Naive thymus-derived CD4-positive, alpha-beta T cell (primary cell): ENCODE results near the gene CENPVL3. TPM values are rescaled to one million over a fixed set of nuclear protein-coding genes. Genes with fewer than 3 reads are reported as not detected.
A peak's percentile ranks its signal among the peaks of the same experiment; 100 is the strongest.
"Not testable (repeated sequence)": the region's sequence is repeated elsewhere in the genome, so short reads cannot be mapped to it uniquely, and the experiment has no call there.

ENCODE experiments used
- ATAC-seq: fragments of 150-1000 bp; cut with Tn5 transposase; 2 replicates; pipeline ENCODE4 v1.10.0; 2021; ENCODE audit warnings: mild to moderate bottlenecking, moderate library complexity
- CTCF ChIA-PET: fragments of 350-600 bp; sonication (Branson Sonifier 250); formaldehyde crosslinking; loops from one replicate; lab custom pipeline; 2021; ENCODE audit warnings: antibody characterized with exemption; lab: Charles Lee
- POLR2A ChIA-PET: fragments of 350-600 bp; sonication (Branson Sonifier 250); formaldehyde crosslinking; loops from one replicate; lab custom pipeline; 2021; ENCODE audit warnings: antibody characterized with exemption, inconsistent platforms; lab: Charles Lee
- DNase-seq, 9 donors: peaks; one replicate each; pipeline versions ENCODE4 v3.0.0 to v3.0.0-alpha.2; 2020 to 2022; ENCODE audit warnings: mixed read lengths in 1 of 9
- H3K27ac ChIP-seq: one replicate; pipeline ENCODE4 v1.7.0; 2013; ENCODE audit warnings: mild to moderate bottlenecking, low read depth, low read length, moderate library complexity
- H3K27me3 ChIP-seq, 2 donors: one replicate each; pipeline ENCODE4 v1.7.0; 2013; ENCODE audit warnings: low read length in 2 of 2, mild to moderate bottlenecking in 2 of 2, moderate library complexity in 2 of 2; ENCODE audit not compliant: control insufficient read depth in 2 of 2, insufficient read depth in 2 of 2
- H3K36me3 ChIP-seq, 3 experiments: 1 replicate in 2 of 3; 2 replicates in 1 of 3; pipeline ENCODE4 v1.7.0; 2013; ENCODE audit warnings: low read length in 3 of 3, mild to moderate bottlenecking in 3 of 3, moderate library complexity in 1 of 3; ENCODE audit not compliant: insufficient read depth in 3 of 3, control insufficient read depth in 2 of 3
- H3K4me1 ChIP-seq, 2 donors: one replicate each; pipeline ENCODE4 v1.7.0; 2013; ENCODE audit warnings: low read length in 2 of 2, mild to moderate bottlenecking in 2 of 2, moderate library complexity in 1 of 2; ENCODE audit not compliant: control insufficient read depth in 2 of 2, insufficient read depth in 2 of 2
- H3K4me3 ChIP-seq: 2 replicates; pipeline ENCODE4 v1.7.0; 2013; ENCODE audit warnings: mild to moderate bottlenecking, low read length
- H3K9me3 ChIP-seq, 3 experiments: 1 replicate in 2 of 3; 2 replicates in 1 of 3; pipeline ENCODE4 v1.7.0; 2013; ENCODE audit warnings: low read length in 3 of 3; ENCODE audit not compliant: control insufficient read depth in 2 of 3
- H3K27ac Mint-ChIP-seq, 9 donors: one replicate each; pipeline ENCODE4 v1.8.0; 2020 to 2022; ENCODE audit warnings: mixed read lengths in 9 of 9, mild to moderate bottlenecking in 8 of 9, moderate library complexity in 5 of 9, inconsistent platforms in 2 of 9
- H3K27me3 Mint-ChIP-seq, 5 donors: one replicate each; pipeline ENCODE4 v1.8.0; 2021 to 2022; ENCODE audit warnings: mixed read lengths in 5 of 5, mild to moderate bottlenecking in 1 of 5
- H3K36me3 Mint-ChIP-seq, 5 donors: one replicate each; pipeline ENCODE4 v1.8.0; 2020 to 2022; ENCODE audit warnings: mixed read lengths in 5 of 5, mild to moderate bottlenecking in 3 of 5, inconsistent platforms in 1 of 5
- H3K4me1 Mint-ChIP-seq, 7 donors: one replicate each; pipeline ENCODE4 v1.8.0; 2020 to 2022; ENCODE audit warnings: mixed read lengths in 7 of 7, mild to moderate bottlenecking in 3 of 7, inconsistent platforms in 1 of 7
- H3K4me3 Mint-ChIP-seq, 10 donors: one replicate each; pipeline ENCODE4 v1.8.0; 2020 to 2022; ENCODE audit warnings: mild to moderate bottlenecking in 10 of 10, mixed read lengths in 10 of 10, moderate library complexity in 6 of 10, inconsistent platforms in 2 of 10
- H3K9me3 Mint-ChIP-seq, 11 donors: one replicate each; pipeline ENCODE4 v1.8.0; 2020 to 2022; ENCODE audit warnings: mixed read lengths in 11 of 11, mild to moderate bottlenecking in 4 of 11, inconsistent platforms in 1 of 11, moderate library complexity in 1 of 11
- intact Hi-C, 2 donors: fragments of 100-400 bp; cut with micrococcal nuclease; formaldehyde crosslinking; loops; one replicate each; pipeline ENCODE4 v1.15.1; 2023
- polyA plus RNA-seq, 2 donors: library from polyadenylated mRNA; unstranded; fragments of 300-500 nt; fragmentation: Illumina TruSeq; gene quantifications; one replicate each; pipeline ENCODE4 v1.2.3, GENCODE V29; 2021
- total RNA-seq, 6 experiments: library from RNA in 5 of 6; stranded (reverse) in 5 of 6; gene quantifications; 1 replicate in 5 of 6; 2 replicates in 1 of 6; pipeline ENCODE4 v1.2.3 and lab custom pipeline; 2021 to 2026

Gene CENPVL3
- total RNA-seq, result under 1 TPM in 1 of 5 experiments, not detected in 4; 0.12 TPM
- polyA plus RNA-seq, result not detected
- total RNA-seq (lab: John Stamatoyannopoulos, UW), result not detected

DNA sequence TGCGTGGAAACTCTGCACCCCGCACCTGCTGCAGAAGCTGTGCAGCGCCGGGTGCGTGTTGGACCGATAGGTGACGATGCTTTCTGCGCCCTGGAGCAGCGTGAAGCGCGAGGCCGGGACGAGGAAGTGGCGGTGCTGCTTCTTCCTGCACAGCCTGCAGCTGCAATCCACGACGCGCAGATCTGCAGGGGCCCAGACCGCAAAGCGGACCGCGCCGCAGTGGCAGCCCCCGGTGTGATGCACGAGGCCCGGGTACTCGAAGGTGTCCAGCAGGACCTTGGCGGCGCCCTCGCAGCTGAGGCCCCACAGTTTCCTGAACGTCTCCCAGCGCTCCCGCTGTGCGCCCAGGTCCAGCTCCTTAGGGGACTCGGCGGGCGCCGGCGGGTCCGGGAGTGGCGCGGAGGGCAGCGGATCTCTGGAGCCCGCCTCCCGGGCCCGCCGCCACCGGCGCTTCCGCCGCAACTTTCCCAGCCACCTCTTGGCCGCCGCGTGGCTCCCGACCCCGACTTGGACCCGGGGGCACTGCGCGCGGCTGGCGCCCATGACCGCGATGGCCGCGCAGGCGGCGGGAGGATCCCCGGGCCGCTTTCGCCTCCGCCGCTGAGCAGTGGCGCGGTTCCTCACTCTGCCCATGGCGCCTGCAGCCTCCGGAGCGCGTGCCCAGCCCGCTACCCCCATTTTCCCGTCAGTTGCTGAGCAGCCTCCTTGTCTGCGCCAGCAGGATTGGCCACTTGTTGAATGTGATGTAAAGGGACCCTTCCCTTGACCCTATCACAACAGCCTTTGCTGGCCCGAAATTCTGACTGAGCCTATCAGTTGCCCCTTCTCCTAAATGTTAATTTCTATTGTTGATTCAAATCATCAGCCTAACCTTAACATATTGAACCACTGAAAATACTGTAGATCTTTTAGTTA lies at the start of gene CENPVL3:
TSS of gene CENPVL3 (minus strand) at position 672 of the 915 bp plus-strand sequence. CDS start at position 633, 39 bp downstream.
- H3K27ac ChIP-seq, POLR2A ChIA-PET, DNase-seq, H3K9me3 ChIP-seq, H3K4me1 ChIP-seq, H3K36me3 Mint-ChIP-seq, H3K27ac Mint-ChIP-seq, H3K4me3 ChIP-seq, H3K4me1 Mint-ChIP-seq, ATAC-seq, H3K36me3 ChIP-seq, H3K27me3 ChIP-seq, H3K9me3 Mint-ChIP-seq, intact Hi-C loops, CTCF ChIA-PET: not testable (repeated sequence)
- Mint-ChIP-seq H3K4me3 (peak within 1 kb of the TSS in 9 of 10 donors; percentile 9 to 74 (median 62)), H3K27me3 (peaks cover 37 to 55% (median 41%) of the 10 kb centered on the region in 5 donors)

- Histone ChIP-seq H3K4me3 (no peak overlapping the region), H3K27me3 (no peaks in the 10 kb centered on the region), H3K4me1 (no peaks in the 10 kb centered on the region), H3K9me3 (no peaks in the 10 kb centered on the region), H3K36me3 (no peaks in the 10 kb centered on the region), H3K27ac (no peak overlapping the region)
- no peak for ATAC-seq
- peaks cover 0 to 10% (median 6%) of the 10 kb centered on the region in 7 donors for H3K4me1 Mint-ChIP-seq
- H3K27me3 Mint-ChIP-seq, result peaks cover 0 to 8% (median 7%) of the 10 kb centered on the region in 5 donors
- peak overlapping the region in 5 of 10 donors; percentile 20 to 71 (median 45) for H3K4me3 Mint-ChIP-seq
- H3K36me3 Mint-ChIP-seq, result no peaks in the 10 kb centered on the region
- DNase-seq, result no peak
- POLR2A ChIA-PET, result no interaction called here
- H3K9me3 Mint-ChIP-seq, result no peaks in the 10 kb centered on the region
- intact Hi-C loops, result no loop called here
- CTCF ChIA-PET, result no interaction called here
- H3K27ac Mint-ChIP-seq, result peak overlapping the region in 1 of 9 donors; percentile 10
Measured at GRCh38 chrX:51665981-51666380, 47.3 kb upstream of the CENPVL3 start.

- no peaks in the 10 kb centered on the region for H3K9me3 Mint-ChIP-seq
- intact Hi-C loops, result loop anchor here in 1 of 2 donors (5.0 kb wide), 1 partner anchor 159 kb away; no protein-coding TSS in a partner anchor
- ATAC-seq (no peak), DNase-seq (no peak)
- Histone ChIP-seq H3K36me3 (no peaks in the 10 kb centered on the region), H3K4me1 (no peaks in the 10 kb centered on the region), H3K9me3 (no peaks in the 10 kb centered on the region), H3K27ac (no peak overlapping the region), H3K27me3 (no peaks in the 10 kb centered on the region), H3K4me3 (no peak overlapping the region)
- H3K4me3 Mint-ChIP-seq, result no peak overlapping the region
- H3K4me1 Mint-ChIP-seq, result peaks cover 0 to 4% (median 0%) of the 10 kb centered on the region in 7 donors
- peaks cover 9 to 28% (median 14%) of the 10 kb centered on the region in 5 donors for H3K27me3 Mint-ChIP-seq
- ChIA-PET POLR2A (no interaction called here), CTCF (no interaction called here)
- H3K36me3 Mint-ChIP-seq, result no peaks in the 10 kb centered on the region
- H3K27ac Mint-ChIP-seq, result no peak overlapping the region
Measured at GRCh38 chrX:51643377-51643776, 24.7 kb upstream of the CENPVL3 start.

- ChIA-PET CTCF (no interaction called here), POLR2A (no interaction called here)
- Histone ChIP-seq H3K4me3 (no peak overlapping the region), H3K4me1 (no peaks in the 10 kb centered on the region), H3K27me3 (no peaks in the 10 kb centered on the region), H3K27ac (no peak overlapping the region), H3K9me3 (no peaks in the 10 kb centered on the region), H3K36me3 (no peaks in the 10 kb centered on the region)
- Mint-ChIP-seq H3K9me3 (no peaks in the 10 kb centered on the region), H3K27ac (no peak overlapping the region), H3K36me3 (no peaks in the 10 kb centered on the region), H3K27me3 (peaks cover 7 to 35% (median 18%) of the 10 kb centered on the region in 5 donors), H3K4me1 (peaks cover 0 to 4% (median 0%) of the 10 kb centered on the region in 7 donors), H3K4me3 (no peak overlapping the region)
- ATAC-seq (no peak), DNase-seq (peak in 5 of 9 donors; percentile 0 to 23 (median 9))
- intact Hi-C loops, result loop anchor here (1.0 to 5.0 kb wide), 5 partner anchors 161 to 620 kb away; no protein-coding TSS in a partner anchor
Measured at GRCh38 chrX:51641421-51642021, 22.8 kb upstream of the CENPVL3 start.

- H3K36me3 ChIP-seq, H3K36me3 Mint-ChIP-seq, CTCF ChIA-PET, H3K4me3 Mint-ChIP-seq, POLR2A ChIA-PET, DNase-seq, H3K9me3 Mint-ChIP-seq, ATAC-seq, H3K4me1 ChIP-seq, intact Hi-C loops, H3K4me1 Mint-ChIP-seq, H3K9me3 ChIP-seq, H3K27ac Mint-ChIP-seq, H3K4me3 ChIP-seq, H3K27ac ChIP-seq, H3K27me3 ChIP-seq: not testable (repeated sequence)
- peaks cover 9 to 36% (median 17%) of the 10 kb centered on the region in 5 donors for H3K27me3 Mint-ChIP-seq
Measured at GRCh38 chrX:51636511-51636910, 17.8 kb upstream of the CENPVL3 start.

DNA sequence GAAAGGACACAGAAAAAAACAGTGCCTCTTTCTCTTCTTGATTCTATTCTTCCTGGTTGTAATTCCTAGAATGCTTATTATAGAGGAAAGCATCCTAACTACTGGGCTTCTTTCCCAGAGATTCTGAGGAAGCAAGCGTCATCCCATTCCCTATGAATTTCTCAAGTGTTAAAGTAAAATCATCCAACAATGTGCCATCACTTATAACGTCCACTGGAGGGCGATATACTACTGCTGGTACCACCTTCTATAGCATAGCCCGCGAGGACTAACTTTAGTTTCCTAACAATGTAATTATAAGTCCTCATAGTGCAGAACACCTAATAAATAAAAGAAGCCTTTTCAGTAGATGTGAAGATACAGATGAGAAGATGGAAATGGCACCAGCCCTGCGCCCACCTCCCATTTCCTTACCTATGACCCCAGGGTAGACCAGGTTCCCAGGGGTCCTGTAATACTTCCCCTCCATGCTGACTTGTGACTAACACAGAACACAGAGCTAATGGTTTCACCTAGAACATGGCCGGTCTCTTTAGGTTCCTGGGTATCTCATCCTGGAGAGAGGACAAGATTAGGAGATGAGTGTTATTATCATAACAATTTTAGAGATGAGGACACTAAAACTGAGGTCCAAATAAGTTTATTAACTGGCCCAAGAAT lies 4.2 kb downstream of the CENPVL3 start:
- H3K27me3 Mint-ChIP-seq, result peaks cover 17 to 38% (median 30%) of the 10 kb centered on the region in 5 donors
- intact Hi-C loops, result loop anchor here (1.0 to 2.0 kb wide), 3 partner anchors 190 to 647 kb away; no protein-coding TSS in a partner anchor
- no peaks in the 10 kb centered on the region for H3K9me3 ChIP-seq
- no peak overlapping the region for H3K4me3 ChIP-seq
- ChIA-PET POLR2A (no interaction called here), CTCF (interaction anchor here (0.6 kb wide), 1 partner anchor 832 kb away, joined by 3 read pairs; no protein-coding TSS in a partner anchor)
- H3K27ac Mint-ChIP-seq, result no peak overlapping the region
- H3K36me3 ChIP-seq, result no peaks in the 10 kb centered on the region
- no peaks in the 10 kb centered on the region for H3K27me3 ChIP-seq
- no peak overlapping the region for H3K27ac ChIP-seq
- no peak overlapping the region for H3K4me3 Mint-ChIP-seq
- no peaks in the 10 kb centered on the region for H3K9me3 Mint-ChIP-seq
- DNase-seq (peak in 5 of 9 donors; percentile 2 to 24 (median 18)), ATAC-seq (no peak)
- H3K4me1 Mint-ChIP-seq, result peaks cover 0 to 8% (median 3%) of the 10 kb centered on the region in 7 donors
- no peaks in the 10 kb centered on the region for H3K4me1 ChIP-seq
- no peaks in the 10 kb centered on the region for H3K36me3 Mint-ChIP-seq
